ENCODE results near the gene STEAP2. TPM values are rescaled to one million over a fixed set of nuclear protein-coding genes. Genes with fewer than 3 reads are reported as not detected.

The STEAP2 gene
- total RNA-seq, 1 donor from 2014 or later = 3.3 TPM

DNA sequence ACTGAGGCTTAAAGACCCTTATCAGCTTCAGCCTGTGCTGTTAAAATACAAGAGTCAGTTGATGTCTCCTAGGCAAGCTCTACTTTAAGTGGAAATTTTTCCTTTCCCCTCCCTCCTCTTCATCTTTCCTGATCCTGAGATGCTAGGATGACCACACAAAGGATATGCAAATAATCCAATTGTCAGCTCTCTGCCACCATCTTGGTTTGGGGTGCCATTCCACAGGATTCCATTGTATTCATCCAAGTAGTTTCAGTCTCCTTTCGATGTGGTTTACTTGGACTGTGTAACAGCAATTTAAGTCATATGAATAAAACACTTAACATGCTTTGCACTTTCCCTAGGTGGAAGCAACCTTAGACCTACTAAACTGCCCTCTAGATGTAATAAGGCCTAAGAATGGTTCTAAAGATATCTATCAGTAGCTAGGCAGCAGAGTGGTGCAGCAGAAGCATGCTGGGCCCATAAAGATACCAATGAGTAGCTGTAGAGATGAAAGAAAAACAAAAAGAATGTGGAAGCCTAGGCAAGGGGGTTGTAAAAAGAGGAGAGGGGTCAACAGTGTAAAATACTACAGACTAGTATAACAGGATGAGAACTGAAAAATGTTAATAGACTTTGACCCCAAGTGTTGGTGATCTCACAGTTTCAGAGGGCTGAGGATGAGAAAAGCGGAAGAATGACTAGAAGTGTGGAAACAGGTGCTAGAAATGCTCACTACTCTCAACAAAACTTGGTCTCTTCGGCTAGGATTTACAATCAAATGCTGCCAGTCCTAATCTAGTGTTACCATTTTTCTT, 31.0 kb downstream of the STEAP2 start:
- Mint-ChIP-seq H3K27ac (no peak overlapping the region), H3K36me3 (no peaks in the 10 kb centered on the region), H3K9me3 (no peaks in the 10 kb centered on the region), H3K4me3 (peak overlapping the region; percentile 59), H3K4me1 (ENCODE audit: unreplicated experiment) (peaks cover 28% of the 10 kb centered on the region), H3K27me3 (peaks cover 27% of the 10 kb centered on the region)
- DNase-seq (ENCODE audit: extremely low spot score, unreplicated experiment) = no peak
- TF ChIP-seq CTCF (conservative IDR thresholded peaks at IDR 0.05) = no peak

- DNase-seq (ENCODE audit: extremely low spot score, unreplicated experiment) = no peak
- no peaks in the 10 kb centered on the region for H3K9me3 Mint-ChIP-seq
- peak overlapping the region; percentile 84 for H3K4me3 Mint-ChIP-seq
- peaks cover 27% of the 10 kb centered on the region for H3K27me3 Mint-ChIP-seq
- H3K36me3 Mint-ChIP-seq = no peaks in the 10 kb centered on the region
- H3K27ac Mint-ChIP-seq = no peak overlapping the region
- TF ChIP-seq CTCF (conservative IDR thresholded peaks at IDR 0.05) = no peak
- peaks cover 28% of the 10 kb centered on the region for H3K4me1 Mint-ChIP-seq (ENCODE audit: unreplicated experiment)
These were observed 32.0 kb downstream of the STEAP2 start for GRCh38 chr7:90243556-90243955.

DNA sequence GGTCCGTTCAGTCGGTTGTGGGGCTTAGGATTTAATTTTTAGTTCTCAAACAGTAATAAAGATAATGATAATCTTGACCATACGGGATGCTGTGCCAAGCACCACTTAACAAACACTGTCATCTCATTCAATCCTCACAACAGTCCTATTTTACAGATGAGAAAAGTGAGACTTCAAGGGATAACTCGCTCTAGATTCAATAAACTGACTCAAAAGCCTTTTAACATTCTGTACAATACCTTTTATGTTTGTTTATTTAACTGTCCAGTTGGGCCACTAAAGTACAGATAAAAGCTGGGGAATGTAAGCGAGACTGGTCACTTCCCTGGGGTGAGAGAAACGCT, 33.0 kb downstream of the STEAP2 start:
- DNase-seq (ENCODE audit: extremely low spot score, unreplicated experiment) = no peak
- peak overlapping the region; percentile 81 for H3K27ac Mint-ChIP-seq
- peaks cover 27% of the 10 kb centered on the region for H3K27me3 Mint-ChIP-seq
- peak overlapping the region; percentile 97 for H3K4me3 Mint-ChIP-seq
- no peak for TF ChIP-seq CTCF (conservative IDR thresholded peaks at IDR 0.05)
- no peaks in the 10 kb centered on the region for H3K9me3 Mint-ChIP-seq
- H3K4me1 Mint-ChIP-seq (ENCODE audit: unreplicated experiment) = peaks cover 28% of the 10 kb centered on the region
- H3K36me3 Mint-ChIP-seq = no peaks in the 10 kb centered on the region

DNA sequence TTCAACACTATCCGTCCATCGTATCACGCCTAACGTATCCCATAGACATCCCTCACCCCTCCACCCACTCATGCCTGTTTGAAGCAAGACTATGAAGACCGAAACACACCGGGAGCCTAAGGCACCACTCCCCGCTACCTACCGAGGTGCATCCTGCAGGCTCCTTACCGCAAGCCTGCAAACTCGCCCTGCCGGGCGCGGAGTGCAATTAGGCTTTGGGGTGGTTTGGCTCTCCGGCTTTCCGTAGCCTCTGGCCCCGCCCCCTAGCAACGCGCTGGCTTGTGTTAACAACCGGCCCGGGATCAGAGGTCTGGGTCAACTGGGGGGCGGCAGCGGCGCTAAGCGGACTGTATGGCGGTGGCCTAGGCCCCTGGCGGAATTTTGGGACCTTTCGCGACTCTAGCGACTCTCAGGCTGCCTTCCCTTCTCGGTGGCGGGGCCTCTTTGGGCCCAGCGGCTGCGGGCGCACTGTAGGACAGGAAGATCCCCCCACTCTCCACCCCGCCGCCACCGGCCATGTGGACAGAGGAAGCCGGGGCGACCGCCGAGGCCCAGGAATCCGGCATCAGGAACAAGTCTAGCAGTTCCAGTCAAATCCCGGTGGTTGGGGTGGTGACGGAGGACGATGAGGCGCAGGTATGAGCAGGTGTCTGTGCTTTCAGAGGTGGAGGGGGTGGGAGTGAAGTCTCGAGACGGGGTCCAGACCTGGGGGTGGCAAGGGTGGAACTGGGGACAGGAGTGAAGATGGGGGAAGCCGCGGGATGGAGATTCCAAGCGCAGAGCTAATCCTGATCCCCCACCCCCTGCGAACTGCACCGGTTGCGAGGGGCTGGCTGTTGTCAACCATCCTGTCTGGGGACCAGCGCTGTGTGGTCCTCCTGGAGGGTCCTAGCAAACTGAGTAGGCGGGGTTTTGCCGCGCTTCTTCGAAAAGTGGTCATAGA, 33.6 kb downstream of the STEAP2 start, which contains the start of gene CFAP69:
Gene CFAP69, plus strand, starts transcription at position 266 of the 943 bp plus-strand sequence. Its CDS starts 251 bp downstream, at position 517.
- no peaks in the 10 kb centered on the region for H3K9me3 Mint-ChIP-seq
- H3K36me3 Mint-ChIP-seq = no peaks in the 10 kb centered on the region
- DNase-seq (ENCODE audit: extremely low spot score, unreplicated experiment) = peak; percentile 91
- H3K4me1 Mint-ChIP-seq (ENCODE audit: unreplicated experiment) = peaks cover 28% of the 10 kb centered on the region
- H3K4me3 Mint-ChIP-seq = peak within 1 kb of the TSS; percentile 97
- peak within 1 kb of the TSS; percentile 81 for H3K27ac Mint-ChIP-seq
- TF ChIP-seq CTCF (conservative IDR thresholded peaks at IDR 0.05) = peak; percentile 69
- peaks cover 27% of the 10 kb centered on the region for H3K27me3 Mint-ChIP-seq

GRCh38 chr7:90246171-90246570, 34.6 kb downstream of the STEAP2 start:
- Mint-ChIP-seq H3K36me3 (no peaks in the 10 kb centered on the region), H3K27me3 (peaks cover 27% of the 10 kb centered on the region), H3K4me3 (peak overlapping the region; percentile 97), H3K27ac (no peak overlapping the region), H3K4me1 (ENCODE audit: unreplicated experiment) (peaks cover 28% of the 10 kb centered on the region), H3K9me3 (no peaks in the 10 kb centered on the region)
- no peak for DNase-seq (ENCODE audit: extremely low spot score, unreplicated experiment)
- TF ChIP-seq CTCF (conservative IDR thresholded peaks at IDR 0.05) = no peak

Measured in type B pancreatic cell (in vitro differentiated cells).